GM18526 (cell line): ENCODE measurements around the gene ATP13A1.
A peak's percentile ranks its signal among the peaks of the same experiment; 100 is the strongest.

Experiments used
- POLR2A ChIP-seq: IDR thresholded peaks from 3 replicates; pipeline ENCODE4 v1.6.1; 2011; ENCODE audit not compliant: insufficient read length; ENCODE audit errors: extremely low read depth

Gene ATP13A1

DNA sequence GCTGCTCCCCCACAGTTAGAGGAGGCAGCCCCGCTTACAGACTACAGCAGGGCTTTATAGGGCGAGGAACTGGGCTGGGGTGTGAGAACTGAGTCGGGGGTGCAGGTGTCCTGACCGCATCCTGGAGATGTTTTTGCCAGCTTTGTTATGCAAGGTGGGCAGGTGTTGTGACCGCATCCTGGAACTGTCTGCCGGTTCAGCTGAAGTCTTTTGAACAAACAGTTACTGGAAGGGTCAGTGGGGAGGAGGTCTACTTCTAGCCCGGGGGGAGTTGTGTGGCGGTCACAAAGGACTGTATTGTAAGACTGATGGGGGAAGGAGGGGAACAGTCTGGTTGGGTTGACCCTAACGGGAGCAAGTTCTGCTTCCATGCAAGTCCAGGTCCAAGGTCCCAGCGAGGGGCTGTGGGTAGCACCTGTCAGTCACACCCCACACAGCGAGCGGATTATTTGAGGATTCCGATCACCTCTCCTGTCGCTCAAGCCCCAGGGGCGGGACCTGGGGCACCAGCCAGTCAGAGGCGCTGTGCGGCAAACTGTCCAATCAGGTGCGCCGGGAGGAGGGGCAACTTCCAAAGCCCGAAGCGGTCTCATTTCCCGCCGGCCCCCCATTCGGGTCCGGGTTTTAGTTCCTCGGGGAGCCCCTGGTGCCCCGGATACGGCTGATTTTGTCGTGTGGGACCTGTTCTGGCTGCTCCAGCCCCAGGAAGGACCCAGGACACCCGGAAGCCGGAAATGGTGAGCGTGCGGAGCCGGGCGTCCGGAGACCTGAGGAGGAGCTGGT lies 4.9 kb upstream of the ATP13A1 start, which contains the start of gene ZNF101:
ZNF101 (plus strand) TSS at position 610 of the 783 bp plus-strand sequence; CDS start at position 735, 125 bp downstream.
- peak; percentile 85 for TF ChIP-seq POLR2A

DNA sequence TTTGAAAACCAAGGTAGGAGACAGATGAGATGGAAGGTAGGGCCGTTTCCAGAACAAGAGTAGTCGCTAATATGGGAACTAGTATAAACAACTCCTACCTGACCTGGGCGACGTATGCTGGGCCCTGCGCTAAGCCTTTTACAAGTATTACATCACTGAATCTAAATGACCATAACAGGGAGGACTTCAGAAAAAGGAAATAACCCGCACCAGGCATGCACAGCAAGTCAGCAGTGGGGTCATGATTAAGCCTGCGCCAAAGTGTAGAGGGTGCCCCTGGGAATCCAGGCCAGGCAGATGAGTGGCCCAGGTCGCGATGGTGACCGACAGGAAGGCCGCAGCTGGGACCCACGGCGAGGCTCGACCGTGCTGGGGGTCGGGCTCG lies 613 bp downstream of the ATP13A1 start:
- no peak for TF ChIP-seq POLR2A

DNA sequence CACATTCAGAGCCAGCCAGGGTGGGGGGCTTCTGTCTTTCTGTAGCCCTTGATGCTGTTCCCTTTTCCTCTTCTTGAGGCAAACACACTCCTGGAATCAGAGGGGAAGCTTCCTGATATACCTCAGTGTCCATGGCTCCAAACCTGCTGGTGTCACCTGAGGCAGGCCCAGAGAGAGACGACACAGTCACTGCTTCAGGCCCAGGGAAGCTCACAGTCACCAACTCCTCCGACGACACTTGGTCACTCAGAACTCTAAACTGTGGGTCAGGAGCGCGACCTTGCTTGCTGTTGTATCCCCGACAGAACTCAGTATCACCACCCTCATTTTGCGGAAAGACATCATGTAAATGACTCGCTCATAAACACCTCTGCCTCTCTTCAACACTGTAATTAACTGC lies 1.1 kb downstream of the ATP13A1 start:
- TF ChIP-seq POLR2A: no peak

DNA sequence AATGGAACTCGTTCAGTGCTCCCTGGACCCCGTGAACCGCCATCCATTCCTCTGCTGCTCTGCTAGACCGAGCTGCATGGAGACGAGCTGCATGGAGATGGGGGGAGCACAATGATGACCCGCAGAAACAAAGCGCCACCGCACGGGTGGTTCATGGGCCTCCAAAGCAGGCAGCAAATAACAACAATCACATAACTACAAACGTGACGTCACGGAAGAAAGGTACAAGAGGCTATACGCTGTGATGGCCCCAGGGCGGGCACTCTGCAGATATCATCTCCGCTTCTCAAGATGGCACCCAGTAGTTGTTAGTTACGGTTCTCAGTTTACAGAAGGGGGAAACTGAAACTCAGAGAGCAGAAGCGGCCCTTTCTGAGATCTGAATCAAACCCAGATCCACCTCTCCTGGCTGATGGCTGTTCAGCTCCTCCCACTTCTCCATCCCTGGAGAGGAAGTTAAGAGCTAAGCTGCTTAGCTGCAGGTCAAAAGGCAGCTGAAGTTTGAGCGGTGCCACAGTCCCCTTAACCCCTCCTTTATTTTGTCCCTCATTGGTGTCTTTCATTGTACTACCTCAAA lies 1.7 kb downstream of the ATP13A1 start:
- peak; percentile 73 for TF ChIP-seq POLR2A

DNA sequence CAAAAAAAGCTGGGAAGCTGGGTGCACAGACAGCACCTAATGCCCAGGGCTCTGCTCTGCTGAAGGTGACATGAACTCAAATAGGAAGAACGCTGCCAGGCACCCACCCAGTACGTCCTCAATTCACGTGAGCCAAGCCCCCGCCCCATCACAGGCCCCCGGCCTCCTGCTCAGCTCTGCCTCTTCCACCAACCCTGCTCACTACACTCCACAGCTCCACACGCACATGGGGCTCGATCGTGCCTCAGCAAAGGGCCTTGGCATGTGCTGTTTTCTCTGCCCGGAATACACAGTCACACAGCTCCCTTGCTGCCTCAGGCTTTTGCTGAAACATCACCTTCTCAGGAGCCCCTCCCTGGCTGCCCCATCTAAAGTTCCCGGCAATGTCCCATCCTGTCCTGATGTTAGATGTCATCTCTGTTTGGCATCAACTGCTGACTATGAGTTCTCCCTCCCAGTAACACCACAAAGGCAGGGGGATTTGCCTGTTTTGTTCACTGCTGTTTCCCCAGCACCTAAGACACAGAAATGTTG lies 2.3 kb downstream of the ATP13A1 start:
- no peak for TF ChIP-seq POLR2A

DNA sequence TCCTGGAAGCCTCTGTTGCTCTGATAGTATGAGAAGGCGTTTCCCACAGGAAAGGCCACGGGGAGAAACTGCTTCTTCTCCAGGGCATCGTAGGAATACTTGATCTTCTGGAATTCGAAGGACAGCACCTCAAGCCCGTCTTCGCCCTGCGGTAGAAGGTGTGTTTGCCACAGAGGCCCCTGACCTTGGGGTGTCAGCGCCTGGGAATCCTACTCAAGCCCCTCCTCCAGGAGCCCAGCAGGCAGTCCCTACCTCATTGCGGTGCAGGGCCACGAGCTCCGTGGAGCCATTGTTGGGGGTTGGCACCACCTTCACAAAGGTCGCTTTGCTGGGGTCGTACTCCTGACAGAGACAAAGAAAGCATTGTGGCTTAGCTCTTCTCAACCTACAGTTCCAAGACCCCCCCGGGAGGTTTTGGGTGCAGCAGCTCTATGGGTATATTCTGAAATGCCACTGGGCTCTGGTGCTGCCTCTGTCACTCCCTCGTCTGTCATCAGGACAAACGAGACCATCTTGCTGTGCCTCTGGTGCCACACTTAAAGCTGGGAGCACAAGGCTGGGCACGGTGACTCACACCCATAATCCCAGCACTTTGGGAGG lies 3.7 kb downstream of the ATP13A1 start:
- TF ChIP-seq POLR2A: no peak

DNA sequence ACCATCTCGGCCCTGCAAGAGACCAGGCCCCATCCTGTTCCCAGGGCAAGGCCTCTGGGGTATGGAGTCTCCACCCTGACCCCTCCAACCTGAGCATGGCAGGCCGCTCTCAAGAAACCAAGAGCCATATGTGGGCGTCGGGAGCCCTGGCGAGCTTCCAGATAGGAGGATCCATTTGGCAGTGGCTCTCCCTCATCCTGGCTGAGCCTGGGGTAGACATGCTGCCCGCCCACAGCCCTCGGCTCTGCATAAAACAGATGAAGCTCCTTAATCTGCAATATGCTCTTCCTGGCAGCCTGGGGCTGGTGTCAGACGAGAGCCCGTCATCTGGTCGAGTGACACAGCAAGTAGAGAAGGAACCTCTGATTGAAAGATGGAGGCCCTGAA lies 6.1 kb downstream of the ATP13A1 start:
- no peak for TF ChIP-seq POLR2A

DNA sequence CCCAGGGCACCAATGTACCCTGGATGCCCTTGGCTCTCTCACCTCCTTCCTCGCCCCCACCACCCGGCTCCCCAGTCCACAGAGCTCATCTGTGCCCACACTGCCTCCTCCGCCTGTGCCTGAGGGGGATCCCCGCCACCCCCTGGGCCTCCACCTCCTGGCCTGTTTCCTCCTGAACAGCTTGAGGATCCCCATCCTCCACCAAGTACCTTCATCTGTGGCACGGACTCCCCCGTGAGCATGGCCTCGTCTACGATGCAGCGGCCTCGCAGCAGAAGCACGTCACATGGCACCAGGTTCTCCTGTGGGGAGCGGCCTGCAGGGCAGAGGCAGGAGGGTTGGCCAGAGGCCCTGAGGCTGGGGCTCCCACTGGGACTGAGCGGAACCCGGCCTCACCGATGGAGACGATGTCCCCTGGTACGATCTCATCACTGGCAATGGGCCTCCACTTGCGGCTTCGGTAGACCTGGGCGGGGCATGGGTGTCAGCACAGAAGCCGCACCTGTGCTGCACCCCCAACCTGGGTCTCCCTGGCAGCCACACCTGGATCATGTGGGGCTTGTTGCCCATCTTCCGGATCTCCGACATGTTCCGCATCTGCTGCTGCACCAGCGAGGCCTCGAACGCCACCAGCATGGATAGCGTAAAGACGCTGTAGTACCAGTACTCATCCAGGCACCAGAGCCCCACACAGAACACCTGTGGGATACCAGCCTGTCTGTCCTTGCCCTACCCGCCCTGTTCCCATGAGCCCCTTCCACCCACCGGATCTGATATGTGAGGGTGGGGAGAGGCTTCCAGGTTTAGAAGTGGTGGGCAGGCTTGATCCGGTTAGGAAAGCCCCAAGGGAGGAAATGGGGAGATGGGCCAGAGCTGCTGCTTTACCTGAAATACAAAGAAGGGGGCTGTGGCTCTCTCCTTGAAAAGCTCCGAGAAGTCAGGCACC lies 6.8 kb downstream of the ATP13A1 start:
- no peak for TF ChIP-seq POLR2A

DNA sequence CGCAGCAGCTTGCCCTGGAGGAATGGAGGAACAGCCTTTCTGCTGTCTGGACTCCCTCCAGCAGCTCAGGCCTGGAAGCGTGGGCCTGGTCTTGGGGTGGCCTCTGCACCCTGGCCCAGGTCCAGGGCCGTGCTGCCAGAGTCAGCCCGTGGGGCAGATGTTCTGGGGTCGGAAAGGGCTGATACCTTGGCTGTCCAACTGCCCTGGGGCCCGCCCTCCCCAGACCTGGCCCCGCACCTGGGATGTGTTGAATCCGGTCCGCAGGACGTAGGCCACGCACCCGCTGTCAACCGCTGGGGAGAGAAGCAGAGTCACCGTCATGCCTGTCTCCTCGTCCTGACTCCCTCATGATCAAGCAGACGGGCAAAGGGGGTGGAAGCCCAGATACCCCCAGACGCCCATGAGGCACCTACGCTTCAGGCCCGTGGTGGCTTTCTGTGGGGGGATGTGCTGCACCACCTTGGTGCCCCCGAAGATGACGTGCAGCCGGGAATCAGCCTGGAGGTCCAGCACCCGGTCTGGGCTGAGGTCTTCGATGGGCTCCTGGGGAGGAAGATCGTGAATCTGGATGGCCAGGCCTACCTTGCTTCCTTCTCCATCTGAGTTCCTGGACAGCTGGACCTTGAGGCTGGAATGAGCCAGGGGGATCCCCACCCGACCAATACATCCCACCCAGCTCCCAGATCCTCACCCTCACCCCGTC lies 7.7 kb downstream of the ATP13A1 start:
- TF ChIP-seq POLR2A: no peak

DNA sequence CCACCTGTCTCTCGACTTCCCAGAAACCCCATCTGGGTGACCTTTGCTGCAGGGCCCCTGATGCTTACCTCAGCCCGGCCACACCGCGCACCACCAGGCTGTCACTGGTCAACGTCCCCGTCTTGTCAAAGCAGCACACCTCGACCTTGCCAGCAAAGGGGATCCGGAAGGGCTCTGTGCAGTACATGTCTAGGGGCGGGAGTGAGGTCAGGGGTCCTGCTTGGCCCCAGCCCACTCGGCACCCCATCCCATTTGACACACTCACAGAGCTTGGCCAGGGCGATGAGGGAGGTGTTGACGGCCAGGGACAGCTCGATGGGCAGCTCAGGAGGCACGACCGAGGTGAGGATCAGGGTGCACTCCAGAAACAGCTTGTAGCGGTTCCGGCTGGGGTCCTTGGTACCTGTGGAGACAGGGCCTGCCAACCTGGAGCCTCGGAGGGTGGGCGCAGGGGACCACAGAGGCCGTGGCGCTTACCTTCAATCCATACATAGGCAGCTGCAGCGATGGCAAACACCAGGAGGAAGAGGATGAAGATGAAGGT lies 8.4 kb downstream of the ATP13A1 start:
- TF ChIP-seq POLR2A: no peak

DNA sequence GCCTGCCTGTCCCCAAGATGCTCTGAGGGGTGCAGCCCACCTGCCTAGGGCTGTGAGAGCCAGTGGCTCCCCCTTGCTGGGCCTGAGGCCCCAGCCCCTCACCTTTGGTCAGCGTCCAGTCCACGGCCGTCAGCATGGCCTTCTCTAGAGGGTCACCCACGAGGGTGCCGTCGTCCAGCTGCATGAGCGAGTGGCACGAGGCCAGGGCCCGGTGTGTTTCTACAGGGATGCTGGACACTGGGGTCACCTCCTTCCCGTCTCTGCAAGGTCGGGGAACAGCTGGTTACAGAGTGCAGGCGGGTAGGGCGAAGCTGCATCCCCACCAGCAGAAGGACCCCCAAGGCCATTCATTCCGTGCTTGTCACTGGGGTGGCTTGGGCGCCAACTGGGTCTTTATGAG lies 9.0 kb downstream of the ATP13A1 start:
- TF ChIP-seq POLR2A: no peak

DNA sequence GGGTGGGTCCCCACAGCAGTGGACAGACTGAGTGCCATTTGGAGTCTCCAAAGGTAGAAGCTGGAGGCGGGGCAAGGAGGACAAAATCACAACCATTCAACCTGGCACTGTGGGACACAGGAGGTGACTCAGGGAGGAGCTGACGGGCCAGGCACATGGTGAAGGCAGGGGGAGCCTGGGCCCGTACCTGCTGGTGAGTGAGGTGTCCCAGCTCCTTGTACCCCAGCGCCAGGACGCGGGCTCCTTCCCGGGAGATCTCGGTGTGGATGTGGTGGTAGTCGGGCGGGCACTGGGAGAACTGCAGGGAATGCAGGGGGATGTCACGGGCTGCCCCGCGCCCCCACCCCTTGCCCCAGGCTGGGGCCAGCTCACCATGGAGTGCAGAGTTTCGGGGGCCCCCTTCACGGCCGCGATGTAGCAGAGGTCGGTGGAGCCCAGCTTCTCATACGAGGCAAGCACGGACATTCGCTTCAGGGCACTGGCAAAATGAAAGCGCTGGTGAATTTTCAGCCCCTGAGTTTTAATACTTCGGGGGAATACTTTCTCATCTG lies 9.8 kb downstream of the ATP13A1 start:
- TF ChIP-seq POLR2A: no peak

DNA sequence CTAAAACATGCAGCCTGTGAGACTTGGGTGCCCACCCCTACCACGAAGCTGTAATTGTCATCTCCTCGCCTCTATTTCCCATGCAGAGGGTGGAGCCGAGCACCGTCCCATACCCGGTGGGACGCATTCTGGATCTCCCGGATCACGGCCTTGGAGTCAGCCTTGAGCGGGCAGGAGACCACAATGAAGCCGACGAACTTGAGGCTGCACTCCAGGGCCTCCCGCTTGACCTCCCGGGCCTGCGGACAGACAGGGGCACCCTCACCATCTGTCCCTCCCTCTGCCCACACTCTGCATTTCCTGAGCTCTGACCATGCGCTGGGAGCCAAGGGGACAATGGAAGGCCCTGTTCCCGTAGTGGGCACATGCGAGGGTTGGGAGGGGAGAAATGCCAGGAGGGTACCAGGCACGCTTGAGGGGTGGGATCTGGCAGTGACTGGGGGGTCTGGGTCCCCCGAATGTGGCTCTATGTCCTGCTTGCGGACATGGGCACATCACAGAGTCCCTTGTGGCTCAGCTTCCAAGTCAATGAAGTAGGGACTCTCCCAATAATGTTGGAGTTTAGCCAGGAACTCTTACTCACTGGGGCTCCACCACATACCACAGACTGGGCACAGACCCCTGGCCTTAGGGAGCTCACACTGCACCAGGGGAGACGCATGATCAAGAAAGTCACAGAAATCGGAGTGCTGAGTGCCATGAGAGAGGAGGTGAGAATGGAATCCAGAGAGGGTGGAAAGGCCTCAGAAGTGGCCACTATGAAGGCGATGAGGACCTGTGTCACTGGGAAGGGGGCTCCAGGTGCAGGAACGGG lies 10.8 kb downstream of the ATP13A1 start:
- TF ChIP-seq POLR2A: no peak
